Activated naive CD4-positive, alpha-beta T cell treated with anti-CD3 and anti-CD28 coated beads, Interleukin-2, amount 10 ng/mL, durations not matched to agents 5 hours and 36 hours (primary cell): ENCODE results near the gene KLK10. TPM values are rescaled to one million over a fixed set of nuclear protein-coding genes. Genes with fewer than 3 reads are reported as not detected.

Experiments used
- total RNA-seq, 2 experiments: library from RNA; stranded (reverse); gene quantifications; one replicate each; pipeline ENCODE4 v1.2.3, GENCODE V29; 2021

Gene KLK10
- not detected for total RNA-seq

DNA sequence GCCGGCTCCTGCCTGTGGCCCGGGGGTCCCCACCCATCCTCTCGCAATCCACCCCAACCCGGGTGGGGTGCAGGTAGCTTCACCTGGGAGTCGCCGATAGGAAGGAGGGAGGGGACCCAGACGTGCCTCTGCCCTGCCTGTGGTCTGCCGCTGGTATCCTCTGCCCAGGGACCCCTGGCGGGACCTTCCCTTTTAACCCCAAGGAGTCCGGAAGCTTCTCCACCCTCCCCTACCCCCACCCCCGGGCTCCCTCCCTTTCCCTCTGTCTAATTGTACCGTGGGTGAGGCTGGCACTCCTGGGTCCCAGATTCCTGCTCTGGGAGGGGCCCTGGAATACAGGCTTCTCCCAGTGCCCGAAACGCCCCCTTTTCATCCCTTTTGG, at the start of gene KLK10:
Gene KLK10, minus strand, starts transcription at position 166 of the 382 bp plus-strand sequence. CDS start 579 bp downstream, outside the sequence.

GRCh38 chr19:51064534-51065220, 45.2 kb upstream of the KLK10 start, which contains the start of gene KLK13:
KLK13 (minus strand) TSS chr19:51065092; CDS start chr19:51065067, 25 bp downstream.

GRCh38 chr19:51034704-51035103, 15.2 kb upstream of the KLK10 start, which contains the start of gene KLK12:
KLK12 (minus strand) TSS chr19:51035002; CDS start chr19:51034621, 381 bp downstream.

DNA sequence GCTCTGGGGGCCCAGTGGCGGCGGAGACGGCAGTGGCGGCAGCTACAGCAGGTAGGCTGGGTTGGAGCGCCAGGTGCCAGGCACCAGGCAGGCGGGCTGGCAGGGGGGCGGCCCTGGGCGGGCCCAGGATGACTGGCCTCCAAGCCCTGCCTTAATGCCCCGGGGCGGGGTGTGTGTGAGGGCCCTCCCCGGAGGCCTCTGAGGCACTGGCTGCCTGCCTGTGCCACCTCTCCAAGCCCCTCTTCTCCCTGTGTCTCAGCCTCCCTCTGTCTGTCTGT, 7.0 kb upstream of the KLK10 start, which contains the start of gene KLK11:
Gene KLK11, minus strand, starts transcription at position 63 of the 278 bp plus-strand sequence. CDS start 985 bp downstream, outside the sequence.

GRCh38 chr19:51001515-51001914, 18.0 kb downstream of the KLK10 start, which contains the start of gene KLK8:
KLK8 (minus strand) TSS chr19:51001604; CDS start chr19:51001167, 437 bp downstream.

DNA sequence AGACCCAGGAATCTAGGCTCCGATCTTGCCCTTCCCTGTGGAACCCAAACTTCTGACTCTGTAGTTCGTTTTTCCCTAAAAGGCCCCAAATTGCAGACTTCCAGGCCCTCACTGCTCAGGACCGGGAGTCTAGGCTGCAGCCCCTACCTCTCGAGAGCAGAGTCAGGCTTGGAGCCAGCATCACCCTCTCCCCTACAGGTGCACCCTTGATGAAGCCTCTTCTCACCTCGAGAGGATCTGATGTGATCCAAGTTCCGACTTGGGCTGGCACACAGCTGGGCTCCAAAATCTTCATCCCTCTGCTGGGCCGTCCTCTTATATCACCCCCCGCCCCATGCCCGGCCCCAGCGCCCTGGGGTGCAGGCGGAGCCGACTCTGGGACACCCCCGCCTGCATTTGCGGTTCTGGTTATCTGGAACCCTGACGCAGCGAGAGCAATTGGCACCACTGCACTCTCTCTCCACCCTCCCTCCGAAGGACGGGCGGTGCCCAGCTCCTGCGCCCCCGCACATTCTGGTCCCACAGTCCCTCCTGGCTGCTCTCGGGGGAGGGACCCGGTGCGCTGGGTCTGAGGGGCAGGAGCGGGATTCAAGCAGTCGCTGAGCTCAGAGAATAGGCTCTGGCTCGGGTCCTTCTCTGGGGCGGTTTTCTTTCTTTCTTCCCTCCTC, 35.8 kb downstream of the KLK10 start, which contains the start of gene KLK7:
Gene KLK7, minus strand, starts transcription at position 293 of the 668 bp plus-strand sequence. CDS start 1,518 bp downstream, outside the sequence.

GRCh38 chr19:50969413-50969760, 50.1 kb downstream of the KLK10 start, which contains the start of gene KLK6:
KLK6 (minus strand) TSS chr19:50969591; CDS start chr19:50968104, 1,487 bp downstream.

Other genes with a start within 250 kb of the KLK10 start
- gene GPR32, start 249.2 kb downstream of the KLK10 start, total RNA-seq: not detected
- gene ACP4, start 229.3 kb downstream of the KLK10 start, total RNA-seq: not detected
- gene KLK1, start 195.9 kb downstream of the KLK10 start, total RNA-seq: under 1 TPM; 0.79 to 0.86 TPM
- not detected for gene KLK15, start 186.1 kb downstream of the KLK10 start, total RNA-seq
- not detected for gene KLK3, start 164.8 kb downstream of the KLK10 start, total RNA-seq
- not detected for gene KLK2, start 146.3 kb downstream of the KLK10 start, total RNA-seq
- not detected for gene KLK4, start 108.3 kb downstream of the KLK10 start, total RNA-seq
- gene KLK5, start 66.7 kb downstream of the KLK10 start, total RNA-seq: not detected
- not detected for gene KLK6, start 50.1 kb downstream of the KLK10 start, total RNA-seq
- not detected for gene KLK7, start 35.8 kb downstream of the KLK10 start, total RNA-seq
- gene KLK8, start 18.1 kb downstream of the KLK10 start, total RNA-seq: not detected
- not detected for gene KLK11, start 6.9 kb upstream of the KLK10 start, total RNA-seq
- not detected for gene KLK12, start 15.3 kb upstream of the KLK10 start, total RNA-seq
- not detected for gene KLK13, start 45.4 kb upstream of the KLK10 start, total RNA-seq
- under 1 TPM in 1 of 2 experiments, not detected in 1; 0.41 TPM for gene KLK14, start 63.2 kb upstream of the KLK10 start, total RNA-seq
- 10 to 100 TPM in 1 of 2 experiments, 1 to 10 TPM in 1; 9.9 to 10.6 TPM for gene CTU1, start 88.7 kb upstream of the KLK10 start, total RNA-seq
- 1 to 10 TPM; 1.2 TPM for gene SIGLEC9, start 105.2 kb upstream of the KLK10 start, total RNA-seq
- not detected for gene SIGLEC7, start 122.6 kb upstream of the KLK10 start, total RNA-seq
- 10 to 100 TPM; 15.8 to 16.0 TPM for gene CD33, start 205.4 kb upstream of the KLK10 start, total RNA-seq
- gene SIGLECL1, start 231.4 kb upstream of the KLK10 start, total RNA-seq: not detected